Measurements from ENCODE around the gene KRTAP9-1.
"Not testable (repeated sequence)": the region's sequence is repeated elsewhere in the genome, so short reads cannot be mapped to it uniquely, and the experiment has no call there.

DNA sequence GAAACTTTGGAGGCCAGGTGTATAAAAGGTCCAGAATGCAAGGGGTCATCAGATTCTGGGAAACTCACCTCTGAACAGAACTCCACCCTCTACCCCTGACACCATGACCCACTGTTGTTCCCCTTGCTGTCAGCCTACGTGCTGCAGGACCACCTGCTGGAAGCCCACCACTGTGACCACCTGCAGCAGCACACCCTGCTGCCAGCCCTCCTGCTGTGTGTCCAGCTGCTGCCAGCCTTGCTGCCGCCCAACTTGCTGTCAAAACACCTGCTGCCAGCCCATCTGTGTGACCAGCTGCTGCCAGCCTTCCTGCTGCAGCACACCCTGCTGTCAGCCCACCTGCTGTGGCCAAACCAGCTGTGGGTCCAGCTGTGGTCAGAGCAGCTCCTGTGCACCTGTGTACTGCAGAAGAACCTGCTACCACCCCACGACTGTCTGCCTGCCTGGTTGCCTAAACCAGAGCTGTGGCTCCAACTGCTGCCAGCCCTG lies 48.3 kb downstream of the KRTAP9-1 start, which contains the start of gene KRTAP9-8:
- TF ChIP-seq EZH2 (IDR thresholded peaks at IDR 0.05): not testable (repeated sequence)
- TF ChIP-seq, protein P1, sequence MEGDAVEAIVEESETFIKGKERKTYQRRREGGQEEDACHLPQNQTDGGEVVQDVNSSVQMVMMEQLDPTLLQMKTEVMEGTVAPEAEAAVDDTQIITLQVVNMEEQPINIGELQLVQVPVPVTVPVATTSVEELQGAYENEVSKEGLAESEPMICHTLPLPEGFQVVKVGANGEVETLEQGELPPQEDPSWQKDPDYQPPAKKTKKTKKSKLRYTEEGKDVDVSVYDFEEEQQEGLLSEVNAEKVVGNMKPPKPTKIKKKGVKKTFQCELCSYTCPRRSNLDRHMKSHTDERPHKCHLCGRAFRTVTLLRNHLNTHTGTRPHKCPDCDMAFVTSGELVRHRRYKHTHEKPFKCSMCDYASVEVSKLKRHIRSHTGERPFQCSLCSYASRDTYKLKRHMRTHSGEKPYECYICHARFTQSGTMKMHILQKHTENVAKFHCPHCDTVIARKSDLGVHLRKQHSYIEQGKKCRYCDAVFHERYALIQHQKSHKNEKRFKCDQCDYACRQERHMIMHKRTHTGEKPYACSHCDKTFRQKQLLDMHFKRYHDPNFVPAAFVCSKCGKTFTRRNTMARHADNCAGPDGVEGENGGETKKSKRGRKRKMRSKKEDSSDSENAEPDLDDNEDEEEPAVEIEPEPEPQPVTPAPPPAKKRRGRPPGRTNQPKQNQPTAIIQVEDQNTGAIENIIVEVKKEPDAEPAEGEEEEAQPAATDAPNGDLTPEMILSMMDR (IDR thresholded peaks at IDR 0.05): not testable (repeated sequence)

Measured in neural progenitor cell (in vitro differentiated cells).